ENCODE measurements around the gene TSR3. TPM values are rescaled to one million over a fixed set of nuclear protein-coding genes. Genes with fewer than 3 reads are reported as not detected.
A peak's percentile ranks its signal among the peaks of the same experiment; 100 is the strongest.

The TSR3 gene
- total RNA-seq, 1 experiment from 2014 or later = 58.8 TPM

DNA sequence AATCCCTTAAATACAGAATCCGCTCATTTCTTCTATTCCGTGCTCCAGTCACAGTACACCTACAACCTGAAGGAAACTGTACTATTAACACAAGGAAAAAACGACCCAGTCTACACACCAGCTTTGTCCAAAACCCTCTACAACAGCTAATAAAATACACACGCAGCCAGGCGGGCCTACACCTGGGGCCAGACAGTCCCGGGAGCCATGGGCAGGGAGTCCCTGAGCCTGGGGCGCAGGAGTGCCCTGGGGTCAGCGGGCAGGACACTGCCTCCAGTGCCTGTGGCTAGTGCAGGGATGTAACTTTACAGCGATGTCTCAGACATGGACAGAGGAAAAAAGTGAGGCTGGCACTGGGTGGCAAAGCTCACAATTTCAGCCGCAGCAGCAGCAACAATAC lies 28.5 kb upstream of the TSR3 start:
- H3K4me1 ChIP-seq (ENCODE audit: insufficient read depth, low read length) = no peaks in the 10 kb centered on the region
- Mint-ChIP-seq H3K4me3 (peak overlapping the region; percentile 80 to 89), H3K27me3 (ENCODE audit: low read depth) (no peaks in the 10 kb centered on the region; the same call in 1 of the 2 replicates), H3K27ac (peak overlapping the region in 1 of 3 experiments; percentile 92; a peak in 2 of 7 replicates), H3K4me1 (peaks cover 18 to 19% of the 10 kb centered on the region in 2 experiments), H3K9me3 (no peaks in the 10 kb centered on the region; a peak in 1 of 5 replicates), H3K36me3 (ENCODE audit: insufficient read depth in 1 of 3, low read depth in 3 of 3) (peaks cover 4 to 16% (median 8%) of the 10 kb centered on the region in 3 experiments)
- no peak overlapping the region for H3K56ac ChIP-seq (ENCODE audit: insufficient read length, low read depth, low read length)
- DNase-seq = no peak
- peaks cover 3% of the 10 kb centered on the region; the same call in 1 of the 2 replicates for H3K79me2 ChIP-seq (ENCODE audit: insufficient read depth, low read length)
- no peak overlapping the region for H3K23ac ChIP-seq (ENCODE audit: insufficient read length, low read depth, low read length)
- no peak overlapping the region for H3K4ac ChIP-seq (ENCODE audit: low read depth, low read length)
- H4K91ac ChIP-seq (ENCODE audit: insufficient read length, low read depth, low read length) = no peak overlapping the region
- no peak overlapping the region for H2BK120ac ChIP-seq (ENCODE audit: low read depth, low read length, poor library complexity, severe bottlenecking)
- H3K4me2 ChIP-seq (ENCODE audit: insufficient read depth, insufficient read length, low read length) = peak overlapping the region; percentile 81
- H3K27ac ChIP-seq (ENCODE audit: insufficient read length, low read depth, low read length) = no peak overlapping the region
- peaks cover 5% of the 10 kb centered on the region for H3K79me1 ChIP-seq (ENCODE audit: insufficient read depth, low read depth, low read length, poor library complexity, severe bottlenecking)
- H3K23me2 ChIP-seq (ENCODE audit: insufficient read length, low read depth, low read length, poor library complexity, severe bottlenecking) = peaks cover 17% of the 10 kb centered on the region
- H2BK15ac ChIP-seq (ENCODE audit: low read depth, low read length) = no peak overlapping the region
- no peak overlapping the region for H3K18ac ChIP-seq (ENCODE audit: insufficient read length, low read depth, low read length)
- H3K9ac ChIP-seq (ENCODE audit: extremely low read depth, insufficient read length, low read length) = no peak overlapping the region
- no peaks in the 10 kb centered on the region for H3K9me3 ChIP-seq (ENCODE audit: control insufficient read depth, low read depth, low read length)
- H2BK20ac ChIP-seq (ENCODE audit: low read depth, low read length, poor library complexity, severe bottlenecking) = no peak overlapping the region
- H2BK5ac ChIP-seq (ENCODE audit: insufficient read length, low read length) = no peak overlapping the region
- no peaks in the 10 kb centered on the region for H3K27me3 ChIP-seq (ENCODE audit: insufficient read depth, low read length)
- no peak overlapping the region for H4K5ac ChIP-seq (ENCODE audit: insufficient read length, low read depth, low read length)
- WGBS (ENCODE audit: extremely low coverage, insufficient read length, low lambda C conversion rate) = no CpG with 5 or more reads among the region's 10 CpGs
- no peak for TF ChIP-seq CTCF (conservative IDR thresholded peaks at IDR 0.05)
- no peak overlapping the region for H2AFZ ChIP-seq (ENCODE audit: low read length)
- no peak overlapping the region for H2AK5ac ChIP-seq (ENCODE audit: insufficient read length, low read length)
- no peak overlapping the region for H3K14ac ChIP-seq (ENCODE audit: insufficient read depth, low read length)
- no peak overlapping the region for H2BK12ac ChIP-seq (ENCODE audit: insufficient read length, low read depth, low read length)
- H4K20me1 ChIP-seq (ENCODE audit: control insufficient read depth, insufficient read depth, insufficient read length) = no peaks in the 10 kb centered on the region
- no peak overlapping the region for H4K8ac ChIP-seq (replicated peaks; ENCODE audit: insufficient read length, low read depth, low read length)
- no peak overlapping the region for H3T11ph ChIP-seq (ENCODE audit: low read length)
